Measurements from ENCODE around the gene KCNB1.

KCNB1 gene

GRCh38 chr20:49482621-49483017, at the start of gene KCNB1:
TSS of gene KCNB1 (minus strand) at chr20:49482668. CDS start at chr20:49482480, 188 bp downstream.
- peak; percentile 31 for DNase-seq

DNA sequence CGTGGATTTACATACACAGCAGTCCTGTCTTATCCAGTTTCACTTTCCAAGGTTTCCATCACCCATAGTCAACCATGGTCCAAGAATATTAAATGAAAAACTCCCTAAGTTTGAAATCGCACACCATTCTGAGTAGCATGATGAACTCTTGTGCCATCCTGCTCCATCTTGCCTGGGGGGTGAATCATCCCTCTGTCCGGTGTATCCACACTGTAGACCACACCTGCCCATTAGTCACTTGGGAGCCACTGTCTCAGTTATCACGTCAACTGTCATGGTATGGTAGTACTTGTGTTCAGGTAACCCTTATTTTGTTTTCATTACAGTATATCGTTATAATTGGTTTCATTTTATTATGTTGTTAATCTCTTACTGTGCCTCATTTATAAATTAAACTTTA, 47.0 kb upstream of the KCNB1 start:
- DNase-seq = no peak

- no peak for DNase-seq
These were observed 44.1 kb upstream of the KCNB1 start for GRCh38 chr20:49526568-49526967.

- DNase-seq = no peak
These were observed 43.6 kb upstream of the KCNB1 start for GRCh38 chr20:49526056-49526455.

DNA sequence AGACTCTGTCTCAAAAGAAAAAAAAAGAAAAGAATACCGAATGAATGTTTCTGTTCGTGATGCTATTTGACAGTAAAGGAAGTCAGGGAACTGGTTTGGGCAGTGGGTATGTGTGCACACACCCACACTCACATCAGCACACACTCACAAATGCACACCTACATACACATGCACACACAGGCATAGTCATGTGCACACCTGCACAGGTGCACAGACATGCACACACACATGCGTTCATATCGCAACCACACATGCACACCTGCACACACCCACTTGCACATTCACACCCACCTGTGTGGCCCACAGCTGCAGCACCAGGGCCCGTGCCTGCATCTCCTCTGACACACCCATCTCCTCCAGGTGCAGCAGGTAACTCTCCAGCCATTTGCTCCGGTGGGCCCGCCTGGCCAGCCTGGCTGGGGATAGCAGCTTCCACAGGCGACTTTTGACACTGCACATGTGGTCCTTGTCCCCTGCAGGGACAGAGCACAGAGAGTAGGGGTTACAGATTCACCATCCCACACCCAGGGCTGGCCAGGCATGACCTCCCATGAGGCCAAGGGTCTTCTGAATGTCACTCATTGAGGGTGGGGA, 41.4 kb upstream of the KCNB1 start:
- DNase-seq = no peak

GRCh38 chr20:49521356-49521755, 38.9 kb upstream of the KCNB1 start:
- DNase-seq = no peak

DNA sequence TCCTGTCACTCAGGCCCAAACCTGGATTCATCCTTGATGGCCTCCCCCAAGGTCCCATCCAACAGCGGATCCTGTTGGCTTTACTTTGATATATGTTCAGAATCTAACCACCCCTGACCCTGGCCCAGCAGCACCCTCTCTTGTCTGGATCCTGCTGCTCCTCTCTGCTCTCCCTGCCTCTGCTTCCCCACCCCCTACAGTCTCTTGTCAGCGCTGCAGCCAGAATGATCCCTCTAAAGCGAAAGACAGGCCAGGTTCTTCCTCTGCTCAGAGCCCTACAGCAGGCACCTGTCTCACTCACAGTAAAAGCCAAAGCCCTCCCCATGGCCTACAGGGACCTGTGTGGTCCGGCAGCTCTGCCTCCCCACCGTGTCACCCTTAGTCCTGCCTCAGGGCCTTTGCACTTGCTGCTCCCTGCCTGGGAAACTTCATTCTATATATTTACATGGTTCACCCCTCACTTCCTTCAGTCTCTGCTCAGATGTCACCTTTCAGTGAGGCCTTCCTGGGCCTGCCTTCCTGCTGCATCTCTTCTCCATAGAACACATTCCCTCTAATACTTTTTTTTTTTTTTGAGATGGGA, 37.4 kb upstream of the KCNB1 start:
- DNase-seq = no peak

- no peak for DNase-seq
These were observed 36.8 kb upstream of the KCNB1 start for GRCh38 chr20:49519212-49519712.

- DNase-seq = no peak
These were observed 36.1 kb upstream of the KCNB1 start for GRCh38 chr20:49518576-49518975.

DNA sequence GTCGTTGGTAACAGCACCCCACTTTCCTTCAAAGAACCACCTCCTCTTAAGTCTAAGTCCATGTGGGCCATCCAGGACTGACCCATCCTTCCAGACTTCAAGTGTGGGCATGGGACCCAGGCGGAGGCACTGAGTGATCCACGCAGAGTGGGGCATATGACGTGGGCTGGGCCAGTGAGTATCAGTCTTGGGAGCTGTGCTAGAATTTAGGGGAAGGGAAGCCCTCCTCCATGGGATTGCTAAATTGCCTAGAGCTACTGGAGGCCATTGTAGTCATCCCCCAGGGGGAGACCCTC, 35.3 kb upstream of the KCNB1 start:
- no peak for DNase-seq

- DNase-seq = no peak
These were observed 34.7 kb upstream of the KCNB1 start for GRCh38 chr20:49516916-49517804.

DNA sequence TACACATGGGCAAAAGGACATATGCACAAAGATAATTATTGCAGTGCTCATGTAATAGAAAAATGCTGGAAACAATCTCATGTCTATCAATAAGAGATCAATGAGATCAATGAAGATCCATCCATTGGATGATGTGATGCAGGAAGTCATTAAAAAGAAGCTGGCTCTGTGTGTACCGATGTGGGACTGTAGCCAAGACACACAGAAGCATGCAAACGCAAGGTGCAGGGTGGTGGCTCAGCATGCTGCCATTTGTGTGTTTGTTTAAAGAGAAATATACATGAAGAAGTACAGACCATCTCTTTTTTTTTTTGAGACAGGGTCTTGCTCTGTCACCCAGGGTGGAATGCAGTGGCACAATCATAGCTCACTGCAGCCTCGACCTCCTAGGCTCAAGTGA, 33.1 kb upstream of the KCNB1 start:
- DNase-seq = no peak

DNA sequence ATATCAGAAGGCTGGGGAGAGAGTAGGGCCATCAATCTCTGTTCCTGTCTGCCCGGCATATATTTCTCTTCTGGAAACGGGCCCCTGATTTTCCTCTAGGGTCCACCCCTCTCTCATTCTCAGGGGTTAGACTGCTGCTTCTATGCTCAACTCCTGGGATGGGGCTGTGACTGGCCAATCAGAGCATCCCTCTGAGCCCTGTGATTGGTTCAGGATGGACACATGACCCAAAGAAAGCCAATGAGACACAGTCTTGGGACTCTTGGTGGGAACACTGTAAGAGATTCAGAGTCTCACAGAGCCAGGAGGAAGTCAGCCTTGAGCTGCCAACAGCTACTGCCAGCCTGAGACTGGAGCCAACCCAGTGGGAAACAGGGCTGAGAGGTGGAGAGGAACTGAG, 31.0 kb upstream of the KCNB1 start:
- no peak for DNase-seq

GRCh38 chr20:49513009-49513408, 30.5 kb upstream of the KCNB1 start:
- DNase-seq = no peak

DNA sequence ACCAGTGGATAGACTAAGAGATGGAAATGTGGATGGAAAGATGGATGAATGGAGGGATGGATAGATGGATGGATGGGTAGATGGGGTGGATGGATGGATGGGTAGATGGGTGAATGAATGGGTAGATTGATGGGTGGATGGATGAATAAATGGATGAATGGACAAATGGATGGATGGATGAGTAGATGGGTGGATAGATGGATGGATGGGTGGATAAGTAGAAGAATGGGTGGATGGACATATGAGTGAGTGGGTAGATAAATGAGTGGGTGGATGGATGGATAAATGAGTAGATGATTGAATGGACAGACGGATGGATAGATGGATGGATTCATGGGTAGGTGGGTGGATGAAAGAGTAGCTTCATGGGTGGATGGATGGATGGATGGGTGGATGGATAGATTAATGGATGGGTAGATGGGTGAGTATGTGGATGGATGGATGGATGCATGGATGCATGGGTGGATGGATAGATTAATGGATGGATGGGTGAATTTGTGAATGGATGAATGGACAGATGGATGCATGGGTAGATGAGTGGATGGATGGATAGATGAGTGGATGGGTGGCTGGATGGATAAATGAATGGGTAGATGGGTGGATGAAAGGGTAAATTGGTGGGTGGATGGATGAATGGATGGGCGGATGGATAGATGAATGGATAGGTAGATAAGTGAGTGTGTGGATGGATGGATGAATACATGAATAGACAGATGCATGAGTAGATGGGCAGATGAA, 29.5 kb upstream of the KCNB1 start:
- DNase-seq = no peak

GRCh38 chr20:49510562-49511122, 28.2 kb upstream of the KCNB1 start:
- no peak for DNase-seq

- no peak for DNase-seq
These were observed 26.1 kb upstream of the KCNB1 start for GRCh38 chr20:49508435-49509199.

DNA sequence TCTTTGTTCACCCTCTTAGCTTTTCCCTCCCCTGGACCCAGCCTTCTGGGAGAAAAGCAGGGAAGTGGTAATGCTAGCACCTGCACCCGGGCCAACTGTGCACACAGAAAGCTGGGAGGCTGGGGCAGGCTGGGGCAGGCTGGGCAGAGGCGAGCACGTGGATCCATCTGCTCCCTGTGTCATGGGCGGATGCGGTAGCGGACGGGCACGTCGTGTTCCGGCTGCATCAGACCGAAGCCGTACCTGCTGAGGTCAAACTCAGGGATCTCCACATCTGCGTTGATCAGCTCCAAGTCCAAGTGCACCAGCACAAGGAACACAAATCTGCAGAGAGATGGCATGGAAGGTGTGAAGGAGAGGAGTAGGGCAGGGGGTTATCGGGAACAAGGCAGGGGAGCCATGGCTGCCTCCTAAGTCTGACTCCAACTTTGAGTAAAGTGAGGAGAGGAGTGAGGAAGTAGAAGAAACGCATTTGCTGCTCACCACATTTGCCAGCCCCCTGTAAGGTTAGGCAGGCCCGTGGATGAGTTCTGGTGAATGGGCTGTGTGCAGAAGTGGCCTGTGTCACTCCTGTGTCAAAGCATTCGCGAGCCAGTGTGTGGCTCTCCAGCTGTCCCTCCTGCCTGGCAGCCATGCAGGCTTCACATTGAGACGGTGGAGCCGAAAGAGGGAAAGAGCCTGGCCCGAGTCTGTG, 25.4 kb upstream of the KCNB1 start:
- no peak for DNase-seq

GRCh38 chr20:49505518-49505917, 23.1 kb upstream of the KCNB1 start:
- no peak for DNase-seq

DNA sequence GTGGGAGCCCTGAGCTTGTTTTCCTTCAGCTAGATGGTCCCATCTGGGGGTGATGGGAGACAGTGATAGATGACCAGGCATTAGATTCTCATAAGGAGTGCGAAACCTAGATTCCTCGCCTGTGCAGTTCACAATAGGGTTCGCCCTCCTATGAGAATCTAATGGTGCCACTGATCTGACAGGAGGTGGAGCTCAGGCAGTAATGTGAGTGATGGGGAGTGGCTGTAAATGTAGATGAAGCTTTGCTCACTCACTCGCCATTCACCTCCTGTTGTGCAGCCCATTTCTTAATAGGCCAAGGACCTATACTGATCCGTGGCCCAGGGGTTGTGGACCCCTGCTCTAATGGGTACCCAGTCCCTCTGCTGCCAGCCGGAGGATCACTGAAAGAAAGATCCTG, 20.7 kb upstream of the KCNB1 start:
- no peak for DNase-seq

- no peak for DNase-seq
These were observed 19.4 kb upstream of the KCNB1 start for GRCh38 chr20:49501917-49502316.

DNA sequence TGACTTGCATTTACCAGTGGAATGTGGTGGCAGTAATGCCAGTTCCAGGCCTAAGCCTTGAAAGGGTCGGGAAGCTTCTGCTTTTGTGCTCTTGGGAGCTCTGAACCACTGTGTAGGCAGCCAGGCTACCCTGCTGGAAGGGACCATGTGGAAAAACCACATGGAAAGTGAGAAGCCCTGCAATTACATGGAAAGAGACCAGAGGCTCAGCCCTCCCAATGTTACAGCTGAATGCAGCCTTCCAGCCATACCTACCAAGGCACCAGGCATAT, 14.9 kb upstream of the KCNB1 start:
- DNase-seq = no peak
